ENCODE data around the gene COL13A1.

The COL13A1 gene

DNA sequence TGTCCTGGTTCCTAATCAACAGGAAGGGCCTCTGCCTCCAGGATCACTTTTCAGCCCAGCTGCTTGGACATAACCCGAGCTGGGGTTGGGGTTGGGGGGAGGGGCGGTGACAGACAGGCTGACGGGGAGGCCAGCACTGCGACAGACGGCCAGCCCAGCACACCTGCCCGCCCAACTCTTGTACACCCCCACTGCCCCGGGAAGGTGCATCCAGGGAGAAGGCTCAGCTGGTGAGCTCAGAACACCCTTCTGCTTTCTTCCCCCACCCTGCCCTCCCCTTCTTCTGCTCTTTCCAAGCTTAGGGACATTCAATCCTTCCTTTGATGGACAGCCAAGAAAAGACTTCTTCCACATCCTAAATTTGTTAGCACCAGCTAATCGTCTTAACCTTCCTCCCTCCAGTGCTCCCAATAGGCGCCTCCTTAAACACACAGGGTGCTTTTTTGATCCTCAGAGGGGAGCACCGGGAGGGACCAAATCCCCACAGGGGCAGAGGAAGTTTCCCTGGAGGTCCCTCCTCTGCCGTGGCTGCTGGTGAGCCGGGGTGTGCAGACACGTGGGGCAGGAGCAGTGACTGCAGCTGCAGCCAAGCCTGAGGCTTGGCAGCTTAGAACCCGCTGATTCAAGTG is 44.7 kb downstream of the COL13A1 start:
- DNase-seq (ENCODE audit: low read depth), result no peak

DNA sequence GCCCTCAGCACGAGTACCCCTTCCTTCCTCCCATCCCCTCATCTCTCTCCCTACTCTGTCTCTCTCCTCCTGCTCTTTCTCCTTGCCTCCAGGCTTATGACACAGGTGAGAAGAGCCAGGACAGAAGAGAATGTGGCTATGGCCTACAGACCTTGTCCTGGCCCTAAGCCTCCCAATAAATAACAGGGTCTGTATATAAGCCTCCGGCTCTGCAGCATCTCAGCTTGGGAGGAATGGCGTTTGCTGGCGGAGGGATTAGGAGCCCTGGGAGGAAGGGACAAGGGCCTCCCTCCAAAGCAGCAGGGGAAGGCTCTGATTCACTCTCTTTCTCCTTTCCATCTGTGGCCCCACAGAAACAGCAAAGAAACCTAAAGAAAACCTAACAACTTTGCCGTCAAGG is 45.8 kb downstream of the COL13A1 start:
- no peak for DNase-seq (ENCODE audit: low read depth)

DNA sequence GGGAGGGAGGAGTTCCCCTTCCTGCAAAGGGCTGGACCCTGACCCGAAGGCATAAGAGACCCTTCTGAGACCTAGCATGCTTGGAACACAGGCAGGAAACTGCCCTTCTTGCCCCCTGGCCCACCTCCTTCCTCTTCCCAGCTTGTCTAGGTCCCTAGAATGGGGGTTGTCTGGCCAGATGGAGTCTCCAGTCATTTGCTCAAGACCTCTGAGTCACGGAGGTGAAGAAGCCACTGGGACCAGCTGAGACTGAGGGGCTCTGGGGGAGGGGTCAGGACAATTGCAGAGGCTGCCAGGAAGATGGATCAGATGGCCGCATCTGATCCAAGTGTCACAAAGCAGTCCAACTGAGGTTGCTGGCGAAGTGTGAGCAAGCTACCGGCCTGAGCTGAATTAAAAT is 46.2 kb downstream of the COL13A1 start:
- no peak for DNase-seq (ENCODE audit: low read depth)

DNA sequence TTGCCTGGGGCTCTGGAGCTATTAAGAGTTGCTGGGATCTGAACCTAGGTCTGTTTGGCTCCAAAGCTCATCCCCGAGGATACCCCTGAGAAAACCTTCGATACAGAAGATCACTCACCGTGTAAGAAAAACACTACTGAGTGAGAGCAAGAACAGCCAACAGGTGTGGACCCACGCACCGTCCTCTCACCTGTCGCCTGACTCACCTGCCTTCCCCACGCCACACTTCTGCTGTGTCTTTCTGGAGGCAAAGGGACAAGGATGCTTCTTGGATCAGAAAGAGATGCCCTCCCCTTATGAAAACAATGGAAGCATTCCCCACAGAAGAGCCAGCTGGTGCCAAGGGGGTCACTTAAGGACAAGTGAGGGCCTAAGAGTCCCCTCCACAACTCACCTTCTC is 46.7 kb downstream of the COL13A1 start:
- DNase-seq (ENCODE audit: low read depth), result no peak

DNA sequence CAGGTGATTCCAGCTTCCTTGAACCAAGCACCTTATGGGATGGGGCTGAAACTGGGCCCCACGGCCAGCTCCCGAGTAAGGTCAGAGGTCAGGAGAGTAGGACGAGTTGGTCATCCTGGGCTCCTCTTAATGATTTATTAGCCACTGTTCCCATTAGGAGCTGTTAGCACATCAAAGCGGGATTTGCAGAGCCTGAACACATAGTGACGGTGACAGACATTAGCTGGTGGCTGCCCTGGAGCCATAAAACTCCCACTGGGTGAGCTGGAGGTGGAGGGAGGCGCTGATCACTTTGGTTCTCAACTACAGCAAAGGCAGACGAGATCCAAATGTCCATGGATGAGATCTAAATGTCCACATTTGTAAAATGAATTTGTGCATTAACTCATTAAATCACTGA is 48.1 kb downstream of the COL13A1 start:
- DNase-seq (ENCODE audit: low read depth), result no peak

DNA sequence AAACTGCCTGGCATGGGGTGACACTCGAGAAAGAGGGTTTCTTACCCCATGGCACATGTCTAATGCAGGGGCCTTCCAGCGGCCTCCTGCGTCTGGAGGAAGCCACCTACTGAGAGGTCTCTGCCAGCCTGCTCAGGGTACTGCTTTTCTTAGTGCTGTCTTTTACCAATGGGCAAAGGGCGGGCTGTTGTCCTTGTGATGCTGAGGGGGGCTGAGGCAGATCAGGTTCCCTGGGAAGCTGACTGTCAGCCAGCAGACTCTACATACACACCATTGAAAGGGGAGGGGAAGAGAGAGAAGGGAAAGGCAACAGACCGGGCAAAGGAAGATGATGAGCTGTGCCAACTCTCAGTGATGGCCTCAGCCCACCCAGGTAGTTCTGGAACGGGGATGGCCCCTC is 48.7 kb downstream of the COL13A1 start:
- no peak for DNase-seq (ENCODE audit: low read depth)

DNA sequence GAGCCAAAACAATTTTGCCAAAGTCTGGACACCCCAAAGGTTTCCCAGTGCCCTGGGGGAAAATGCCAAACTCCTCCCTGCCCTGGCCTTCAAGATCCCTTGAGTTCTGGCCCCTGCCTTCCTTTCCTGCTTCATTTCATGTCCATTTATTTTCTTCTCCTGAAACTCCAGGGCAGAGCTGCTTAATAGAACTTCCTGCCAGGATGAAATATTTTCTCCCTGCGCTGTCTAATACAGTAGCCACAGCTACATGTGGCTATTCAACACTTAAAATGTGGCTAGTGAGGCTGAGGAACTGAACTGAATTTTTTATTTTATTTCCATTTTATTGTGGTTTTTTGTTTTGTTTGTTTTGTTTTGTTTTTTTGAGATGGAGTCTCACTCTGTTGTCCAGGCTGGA is 49.6 kb downstream of the COL13A1 start:
- DNase-seq (ENCODE audit: low read depth), result no peak

DNA sequence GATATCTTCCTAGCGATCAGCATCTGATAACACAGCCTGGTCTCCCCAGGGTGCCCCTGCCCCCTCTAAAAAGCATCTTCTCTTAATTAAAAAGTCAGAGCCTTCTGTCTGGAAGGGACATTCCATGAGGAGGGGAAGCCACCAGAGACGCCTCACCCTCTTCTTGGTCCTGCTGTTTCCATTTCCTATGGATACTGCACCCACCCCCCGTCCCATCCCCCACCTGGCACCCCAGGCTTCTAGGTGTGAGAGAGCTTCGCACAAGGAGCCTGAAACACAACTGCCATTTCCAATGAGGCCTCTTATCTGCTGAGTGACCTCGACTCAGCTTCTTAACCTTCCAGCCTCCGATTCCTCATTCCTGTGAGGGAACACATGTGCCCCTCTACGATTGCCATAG is 51.4 kb downstream of the COL13A1 start:
- no peak for DNase-seq (ENCODE audit: low read depth)

DNA sequence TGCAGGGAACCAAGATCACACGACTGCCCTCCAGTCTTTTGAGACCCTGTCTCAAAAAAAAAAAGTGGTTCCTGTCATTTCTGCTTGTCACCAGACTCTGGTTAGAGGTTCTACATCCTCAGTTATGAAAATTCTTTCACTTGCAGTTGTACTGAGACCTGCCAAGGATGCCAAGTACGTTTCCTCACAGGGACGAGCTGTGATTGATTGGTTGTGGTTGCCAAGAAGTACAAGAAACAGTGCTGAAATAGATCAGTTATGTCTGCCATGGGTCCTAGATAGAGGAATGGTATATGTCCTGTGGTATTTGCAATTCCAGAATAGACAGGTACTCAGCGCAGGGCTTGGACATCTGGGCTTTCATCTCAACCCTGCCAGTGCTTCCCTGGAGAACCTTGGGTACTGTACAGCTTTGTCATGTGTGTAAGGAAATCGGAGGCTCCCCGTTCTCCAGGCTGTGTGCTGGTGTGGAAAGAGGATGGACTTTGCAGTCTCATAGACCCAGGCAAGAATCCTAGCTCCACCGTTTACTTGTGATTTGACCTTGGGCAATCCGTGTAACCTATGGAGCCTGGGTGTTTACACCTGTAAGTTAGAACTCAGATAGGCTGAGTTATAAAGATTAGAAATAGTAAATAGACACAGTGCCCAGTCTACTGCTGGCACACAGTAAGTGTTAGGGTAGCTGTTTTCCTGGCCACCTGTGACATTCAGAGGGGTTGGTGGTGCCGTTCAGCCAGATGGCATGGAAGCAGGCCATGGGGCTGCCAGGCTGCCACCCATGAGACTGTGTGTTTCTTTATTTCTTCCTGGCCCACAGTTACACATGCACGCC is 53.0 kb downstream of the COL13A1 start:
- no peak for DNase-seq (ENCODE audit: low read depth)

DNA sequence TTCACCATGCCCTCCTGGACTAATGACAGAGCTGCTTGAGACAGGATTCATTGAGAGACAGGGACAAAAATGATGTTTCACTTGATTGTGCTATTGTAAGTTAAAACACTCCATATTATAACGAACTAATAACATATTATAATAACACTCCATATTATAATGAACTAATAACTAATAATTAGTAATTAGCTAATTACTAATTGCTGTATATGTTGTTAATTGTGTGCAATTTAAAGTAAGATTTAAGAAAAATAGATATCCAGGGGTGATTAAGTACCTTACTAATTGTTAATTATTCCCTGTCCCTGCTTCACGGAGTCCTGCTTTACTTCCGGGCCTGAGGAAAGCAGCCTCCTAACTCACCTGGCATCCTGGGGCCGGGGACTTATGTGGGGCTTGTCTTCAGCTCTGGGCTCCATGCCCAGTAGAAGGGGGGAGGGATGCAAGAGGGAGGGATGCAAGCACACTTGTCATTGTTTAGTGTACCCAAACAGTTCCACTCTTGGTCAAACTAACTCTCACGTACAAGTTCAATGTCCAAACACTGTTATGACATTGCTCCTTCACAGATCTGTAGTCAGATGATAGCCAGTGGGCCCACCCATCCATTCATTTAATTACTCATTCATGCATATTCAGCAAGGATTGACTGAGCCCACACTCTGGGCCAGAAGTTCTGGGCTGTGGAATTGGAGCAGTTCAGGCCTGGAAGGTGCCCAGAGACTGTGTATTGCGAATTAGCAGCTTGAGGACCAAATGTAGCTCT is 53.8 kb downstream of the COL13A1 start:
- DNase-seq (ENCODE audit: low read depth), result no peak

DNA sequence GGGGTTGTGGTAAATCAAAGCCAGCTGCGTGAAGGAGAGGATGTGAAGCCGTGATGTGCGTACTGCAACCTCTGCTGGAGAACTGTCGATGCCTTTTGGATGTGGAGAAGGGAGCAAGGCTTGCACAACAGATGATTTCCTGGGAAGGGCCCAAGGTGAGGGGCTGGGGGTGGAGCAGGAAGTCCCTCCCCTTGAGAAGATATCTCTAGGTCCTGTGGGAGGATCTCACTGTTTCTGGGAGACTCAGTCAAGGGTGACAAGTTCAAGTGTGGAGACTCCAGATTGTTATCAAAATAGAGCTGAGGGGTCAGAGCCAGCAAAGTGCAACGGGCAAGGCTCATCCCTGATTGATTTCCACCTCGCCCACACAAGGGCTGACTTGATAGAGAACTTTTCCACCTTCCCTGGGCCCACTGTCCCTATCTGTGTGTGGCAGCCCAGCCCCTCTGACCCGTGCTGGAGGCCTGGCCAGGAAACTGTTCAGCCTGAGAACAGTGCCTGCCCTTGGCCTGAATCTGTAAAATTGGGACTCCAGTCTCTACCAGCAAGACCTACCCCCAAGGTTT is 55.0 kb downstream of the COL13A1 start:
- DNase-seq (ENCODE audit: low read depth), result no peak

DNA sequence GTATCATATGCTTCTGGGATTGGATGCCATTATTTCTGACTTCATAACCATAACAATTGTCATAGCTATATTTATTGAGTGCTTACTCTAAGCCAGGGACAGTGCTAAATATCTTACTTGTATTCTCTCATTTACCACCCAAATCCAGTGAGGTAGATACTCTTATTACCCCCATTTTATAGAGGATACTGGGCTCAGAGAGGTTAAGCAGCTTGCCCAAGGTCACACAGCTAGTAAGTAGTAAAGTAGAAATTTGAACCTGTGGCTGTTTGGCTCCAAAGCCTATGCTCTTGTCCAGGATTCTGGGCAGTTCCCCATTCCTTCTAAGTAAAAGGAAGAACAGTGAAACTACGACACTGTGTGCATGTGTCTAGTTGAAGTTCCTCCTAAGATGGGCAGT is 56.5 kb downstream of the COL13A1 start:
- no peak for DNase-seq (ENCODE audit: low read depth)

DNA sequence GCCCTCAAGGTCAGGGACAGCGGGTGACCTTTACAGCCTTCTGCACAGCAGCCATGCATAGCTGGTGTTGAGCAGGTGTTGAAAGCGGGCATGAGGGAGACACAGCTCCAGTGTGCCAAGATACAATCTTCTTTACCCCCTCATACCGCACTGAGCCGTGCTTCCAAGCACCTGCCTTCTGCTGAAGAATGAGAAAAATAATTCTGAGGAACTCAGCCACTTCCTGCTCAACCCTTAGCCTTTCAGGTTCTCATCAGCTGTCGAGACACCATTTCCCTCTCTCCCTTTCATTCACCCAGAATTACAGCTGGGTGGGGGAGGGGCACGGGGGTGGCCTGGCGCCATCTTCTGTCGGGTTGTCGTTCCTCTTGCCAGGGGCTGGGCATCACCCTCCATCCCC is 58.6 kb downstream of the COL13A1 start:
- no peak for DNase-seq (ENCODE audit: low read depth)

DNA sequence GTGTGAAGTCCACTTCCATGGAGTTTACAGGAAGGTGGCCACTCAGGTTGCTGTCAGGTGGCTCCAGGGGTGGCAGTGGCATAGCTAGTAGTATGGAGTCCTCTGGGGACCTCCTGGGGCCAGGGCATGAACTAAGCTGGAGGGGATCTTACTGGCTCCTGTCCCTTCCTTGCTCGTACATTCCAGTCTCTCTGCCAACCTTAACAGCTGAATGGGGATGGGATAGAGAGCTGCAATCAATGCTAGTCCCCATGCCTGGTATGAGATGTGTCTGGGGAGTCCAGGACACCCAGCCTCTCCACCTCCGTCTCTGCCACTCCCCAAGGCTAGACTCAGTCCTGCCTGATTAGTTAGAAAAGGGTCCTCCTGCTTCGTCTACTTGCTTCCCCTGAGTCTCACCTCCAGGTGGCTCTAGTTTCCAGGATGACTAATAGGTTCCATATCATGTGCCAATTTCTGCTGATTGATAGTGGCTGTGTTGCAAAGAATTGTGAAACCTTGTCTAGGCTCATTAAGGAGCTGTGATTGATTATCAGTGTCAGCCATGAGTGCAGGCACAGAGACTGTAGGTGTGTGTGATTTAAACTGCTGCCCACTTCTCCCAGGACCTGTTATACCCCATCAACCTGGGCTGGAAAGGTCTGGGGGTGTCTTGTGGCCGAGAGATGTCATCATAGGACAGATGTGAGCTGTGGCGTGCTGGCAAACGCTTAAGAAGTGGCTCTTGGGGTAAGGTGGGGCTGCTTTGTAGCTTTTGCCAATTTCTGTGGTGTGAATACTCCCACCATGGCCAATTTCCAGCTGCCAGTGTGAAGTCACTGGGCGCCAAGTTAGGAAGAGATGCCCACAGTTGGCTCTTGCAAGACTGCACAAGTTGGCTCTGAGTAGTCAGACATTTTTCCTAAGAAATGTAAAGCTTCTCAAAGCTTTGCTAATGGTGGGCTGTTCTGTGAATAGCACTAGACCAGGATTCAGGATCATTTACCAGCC is 59.8 kb downstream of the COL13A1 start:
- no peak for DNase-seq (ENCODE audit: low read depth)

DNA sequence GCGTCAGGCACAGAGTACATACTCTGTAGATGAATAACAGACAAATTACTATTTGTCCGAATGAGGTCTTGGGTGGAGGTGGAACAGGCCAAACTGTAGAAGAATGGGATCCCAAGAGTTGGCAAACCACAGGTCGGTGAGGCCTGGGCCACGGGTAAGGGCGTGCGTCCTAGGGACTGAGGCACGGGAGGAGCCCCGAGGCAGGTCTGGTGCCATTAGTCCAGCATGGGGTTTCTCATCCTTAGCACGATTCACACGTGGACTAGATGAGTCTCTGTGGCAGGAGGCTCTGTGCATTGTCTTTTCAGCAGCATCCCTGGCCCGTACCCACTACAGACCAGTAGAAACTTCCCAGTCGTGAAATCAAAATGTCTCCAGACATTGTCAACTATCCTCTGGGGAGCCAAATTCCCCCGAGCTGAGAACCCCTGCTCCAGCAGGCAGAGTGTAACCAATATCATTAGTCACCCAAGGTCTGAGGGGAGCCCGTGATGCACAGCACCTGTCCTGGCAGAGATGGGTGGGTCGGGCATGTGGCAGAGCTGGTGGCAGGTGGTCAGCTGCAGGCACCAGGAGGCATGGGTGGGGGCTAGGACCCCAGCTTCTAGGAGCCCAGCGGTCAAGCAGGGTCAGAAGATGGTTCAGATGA is 61.3 kb downstream of the COL13A1 start:
- DNase-seq (ENCODE audit: low read depth), result no peak

DNA sequence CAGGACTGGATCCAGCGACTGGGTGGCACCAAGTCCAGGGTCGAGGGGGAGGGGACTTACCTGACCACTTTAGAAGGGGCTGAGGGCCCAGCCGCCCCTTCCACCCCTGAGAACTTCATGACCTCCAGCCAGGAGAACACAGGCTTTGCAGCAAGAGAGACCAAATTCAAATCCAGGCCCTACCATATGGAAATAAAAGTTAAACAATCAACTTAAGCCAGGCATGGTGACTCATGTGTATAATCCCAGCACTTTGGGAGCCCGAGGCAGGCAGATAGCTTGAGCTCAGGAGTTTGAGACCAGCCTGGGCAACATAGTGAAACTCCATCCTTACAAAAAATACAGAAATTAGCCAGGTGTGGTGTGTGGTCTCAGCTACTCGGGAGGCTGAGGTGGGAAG is 61.9 kb downstream of the COL13A1 start:
- DNase-seq (ENCODE audit: low read depth), result no peak

DNA sequence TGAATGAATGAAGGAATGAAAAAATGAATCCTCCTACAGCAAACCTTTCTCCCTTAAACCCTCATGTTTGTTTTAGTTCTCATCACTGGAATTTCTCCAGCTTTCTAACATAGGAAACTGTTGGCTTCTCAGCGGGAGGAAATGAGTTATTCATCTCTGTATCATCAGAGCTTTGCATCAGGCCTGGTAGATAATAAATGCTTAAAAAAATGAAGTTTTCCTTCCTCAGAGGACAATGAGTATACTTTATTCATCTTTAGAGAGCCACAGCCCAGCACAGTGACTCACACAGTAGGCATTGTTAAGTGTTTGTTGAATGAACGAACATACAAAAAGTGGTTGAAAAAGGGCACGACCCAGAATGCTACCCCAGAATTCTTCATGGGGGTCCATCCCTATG is 62.6 kb downstream of the COL13A1 start:
- no peak for DNase-seq (ENCODE audit: low read depth)

DNA sequence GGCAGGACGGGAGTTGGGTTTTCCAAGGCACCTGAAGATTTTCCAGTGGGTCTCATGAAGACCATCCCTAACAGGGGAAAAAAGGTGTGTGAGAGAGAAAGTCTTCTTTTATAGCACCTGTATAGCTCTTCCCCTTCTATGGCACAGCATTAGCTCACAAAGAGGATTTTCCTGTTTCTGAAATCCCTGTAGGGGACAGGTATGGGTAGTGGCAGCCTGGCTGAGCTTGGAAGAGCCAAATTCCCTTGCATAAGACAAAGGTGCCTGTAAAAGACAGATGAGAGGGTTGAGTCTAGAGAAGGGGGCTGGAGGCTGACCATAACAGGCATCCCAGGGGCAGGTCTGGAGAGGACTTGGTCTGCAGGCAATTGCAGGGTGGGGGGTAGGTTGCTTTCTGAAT is 63.7 kb downstream of the COL13A1 start:
- DNase-seq (ENCODE audit: low read depth), result no peak

DNA sequence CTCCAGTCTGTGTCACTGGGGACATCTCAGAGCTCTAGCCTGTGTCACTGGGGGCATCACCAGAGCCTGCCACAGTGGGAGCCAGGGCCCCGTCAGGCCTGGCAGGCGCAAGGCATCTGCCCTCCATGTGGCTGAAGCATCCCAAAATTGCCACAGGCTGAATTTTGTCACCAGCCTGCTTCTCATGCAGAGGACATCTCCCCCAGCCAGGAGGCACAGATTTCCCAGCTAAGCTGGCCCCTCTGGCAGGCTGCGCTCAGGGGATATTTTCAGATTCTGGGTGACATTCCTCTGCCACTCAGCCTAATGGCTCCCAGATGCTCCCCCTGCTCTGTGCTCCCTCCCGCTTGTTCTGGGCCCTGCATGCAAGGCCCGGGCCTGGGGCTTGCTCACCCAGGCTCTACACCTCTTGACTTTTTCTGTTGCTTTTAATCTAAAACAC is 64.6 kb downstream of the COL13A1 start:
- no peak for DNase-seq (ENCODE audit: low read depth)

DNA sequence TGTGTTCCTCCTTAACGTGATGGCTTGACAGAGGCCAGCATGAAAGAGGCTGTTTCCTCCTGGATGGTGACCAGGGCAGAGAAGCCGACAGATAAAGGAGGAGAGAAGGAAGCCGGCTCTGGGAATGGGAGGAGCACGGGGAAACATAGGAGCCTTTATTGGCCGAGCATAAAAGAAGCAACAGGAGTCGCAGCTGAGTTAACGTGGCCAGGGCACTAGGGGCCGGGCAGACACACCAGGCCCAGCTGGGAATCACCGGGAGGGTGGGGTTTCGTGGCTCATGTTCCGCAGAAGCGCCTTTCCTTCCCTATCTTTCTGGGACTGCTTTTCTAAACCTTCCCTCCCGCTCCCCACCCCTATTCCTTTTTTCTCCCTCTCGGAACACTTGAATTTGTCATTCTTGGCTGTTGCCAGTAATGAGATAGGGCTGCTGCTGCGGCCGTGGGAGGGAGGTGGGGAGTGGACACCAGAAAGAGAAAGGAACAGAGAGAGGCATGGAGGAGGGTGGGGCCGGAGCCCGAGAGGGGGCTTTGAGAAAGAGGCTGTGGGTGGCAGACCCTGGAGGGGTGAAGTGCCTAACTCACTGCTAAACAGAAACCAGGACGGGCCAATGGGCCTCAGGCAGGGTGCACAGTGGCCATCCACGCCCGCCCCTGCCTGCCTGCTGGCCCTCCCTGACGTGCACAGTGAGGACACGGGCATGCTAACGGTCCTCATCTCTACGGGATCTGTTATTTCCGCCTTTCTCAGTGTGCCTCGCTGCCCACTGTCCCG is 65.2 kb downstream of the COL13A1 start:
- no peak for DNase-seq (ENCODE audit: low read depth)
